Adipocyte (in vitro differentiated cells): Measurements from ENCODE around the gene SPATA31A1.
"Not testable (repeated sequence)": the region's sequence is repeated elsewhere in the genome, so short reads cannot be mapped to it uniquely, and the experiment has no call there.

Source experiments
- DNase-seq: peaks from one replicate; pipeline ENCODE4 v3.0.0-alpha.2; 2015; ENCODE audit warnings: low read depth
- H3K27me3 ChIP-seq: replicated peaks from 2 replicates; pipeline ENCODE4 v1.7.0; 2013; ENCODE audit warnings: mild to moderate bottlenecking, low read length, moderate library complexity; ENCODE audit not compliant: control insufficient read depth, insufficient read depth
- H3K36me3 ChIP-seq: 2 replicates; pipeline ENCODE4 v1.7.0; 2013; ENCODE audit warnings: low read length, mild to moderate bottlenecking, moderate library complexity; ENCODE audit not compliant: control insufficient read depth, insufficient read depth, severe bottlenecking
- H3K4me1 ChIP-seq: 2 replicates; pipeline ENCODE4 v1.7.0; 2013; ENCODE audit warnings: mild to moderate bottlenecking, low read length, moderate library complexity; ENCODE audit not compliant: control insufficient read depth, insufficient read depth
- H3K4me3 ChIP-seq: 2 replicates; pipeline ENCODE4 v1.7.0; 2013; ENCODE audit warnings: mild to moderate bottlenecking, low read length, moderate library complexity
- H3K9ac ChIP-seq: 2 replicates; pipeline ENCODE4 v1.7.0; 2013; ENCODE audit warnings: mild to moderate bottlenecking, low read length, moderate library complexity
- H3K9me3 ChIP-seq: 2 replicates; pipeline ENCODE4 v1.7.0; 2013; ENCODE audit warnings: mild to moderate bottlenecking, low read length, moderate library complexity; ENCODE audit not compliant: control insufficient read depth

Gene SPATA31A1

DNA sequence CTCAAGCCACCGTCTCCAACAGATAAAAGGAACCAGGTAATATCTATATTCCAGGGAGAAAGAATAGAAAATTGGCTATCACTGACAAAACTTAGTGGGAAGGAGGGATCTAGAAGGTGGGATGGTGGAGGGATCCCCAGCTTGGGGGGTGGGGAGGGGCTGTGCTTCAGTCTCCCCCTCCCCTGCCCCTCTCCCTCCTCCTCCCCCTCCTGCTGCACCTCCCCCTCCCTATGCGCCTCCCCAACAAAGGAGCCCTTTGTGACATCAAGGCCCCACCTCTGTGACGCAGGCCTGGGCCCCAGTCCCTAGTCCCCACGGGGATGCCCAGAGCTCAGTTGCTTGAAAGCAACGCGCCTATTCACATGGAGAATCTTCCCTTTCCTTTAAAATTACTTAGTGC, at the start of gene SPATA31A1:
Gene SPATA31A1, plus strand, starts transcription at position 301 of the 400 bp plus-strand sequence. Its CDS starts 62 bp downstream, at position 363.
- not testable (repeated sequence) for DNase-seq, H3K27me3 ChIP-seq, H3K9ac ChIP-seq, H3K4me1 ChIP-seq, H3K9me3 ChIP-seq, H3K4me3 ChIP-seq, H3K36me3 ChIP-seq

- not testable (repeated sequence) for H3K4me3 ChIP-seq
Measured at GRCh38 chr9:39407261-39408204, 52.1 kb downstream of the SPATA31A1 start.

DNA sequence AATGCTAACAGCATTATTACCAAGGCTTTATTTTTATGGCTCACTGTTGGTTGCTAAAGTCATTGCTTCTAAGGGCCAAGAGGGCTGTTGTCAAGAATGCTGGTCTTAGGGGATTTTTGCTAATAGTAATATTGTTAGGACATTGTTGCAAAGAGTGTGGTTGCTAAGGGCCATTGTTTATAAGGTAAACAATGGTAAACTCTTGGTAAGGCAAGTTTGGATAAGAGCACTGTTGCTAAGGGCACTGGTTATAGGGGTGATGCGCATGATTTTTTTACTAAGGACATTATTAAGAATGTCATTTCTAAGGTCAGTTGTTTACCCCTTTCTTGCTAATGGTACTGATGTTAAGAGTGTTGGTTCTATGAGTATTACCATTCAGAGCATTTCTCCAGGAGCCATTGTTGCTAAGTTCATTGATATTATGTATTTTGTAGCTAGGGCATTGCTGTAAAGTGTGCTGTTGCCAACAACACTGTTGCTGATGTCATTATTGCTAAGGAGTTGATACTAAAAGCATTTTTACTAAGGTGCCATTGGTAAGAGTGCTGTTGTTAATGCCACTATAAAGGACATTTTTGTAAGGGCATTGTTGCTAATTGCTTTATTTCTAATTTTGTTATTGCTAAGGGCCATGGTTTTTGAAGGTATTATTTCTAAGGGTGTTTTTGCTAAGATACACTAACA, 55.9 kb downstream of the SPATA31A1 start:
- H3K4me1 ChIP-seq, H3K36me3 ChIP-seq, H3K27me3 ChIP-seq, H3K9ac ChIP-seq, H3K9me3 ChIP-seq, H3K4me3 ChIP-seq, DNase-seq: not testable (repeated sequence)

More at GRCh38 chr9:39407261-39408204, 52.1 kb downstream of the SPATA31A1 start:
- not testable (repeated sequence) for DNase-seq, H3K27me3 ChIP-seq, H3K36me3 ChIP-seq, H3K4me1 ChIP-seq, H3K9me3 ChIP-seq, H3K9ac ChIP-seq
